BE2C (cell line): ENCODE results near the gene GFOD2.

Source experiments
- DNase-seq: peaks from one replicate; pipeline ENCODE4 v3.0.0-alpha.2; 2020
- H3K27me3 ChIP-seq: fragments of 250-450 bp; sonication (Bioruptor Pico); 2 replicates; pipeline ENCODE4 v1.5.1; 2020; ENCODE audit warnings: mild to moderate bottlenecking
- H3K36me3 ChIP-seq: fragments of 250-450 bp; sonication (Bioruptor Pico); 2 replicates; pipeline ENCODE4 v1.5.1; 2020; ENCODE audit warnings: mild to moderate bottlenecking
- H3K4me1 ChIP-seq: fragments of 250-450 bp; sonication (Bioruptor Pico); 2 replicates; pipeline ENCODE4 v1.5.1; 2020
- H3K4me3 ChIP-seq: 2 replicates; pipeline ENCODE4 v1.5.1; 2011; ENCODE audit warnings: low read depth, low read length
- H3K9me3 ChIP-seq: fragments of 250-450 bp; sonication (Bioruptor Pico); 2 replicates; pipeline ENCODE4 v1.5.1; 2020
- CTCF ChIP-seq: IDR thresholded peaks from 2 replicates; pipeline ENCODE4 v1.5.1; 2012; ENCODE audit warnings: mild to moderate bottlenecking, low read depth, low read length

The GFOD2 gene

GRCh38 chr16:67685388-67686112 lies 33.6 kb downstream of the GFOD2 start:
- H3K36me3 ChIP-seq: peaks cover 11% of the 10 kb centered on the region
- no peaks in the 10 kb centered on the region for H3K4me1 ChIP-seq
- no peak for TF ChIP-seq CTCF
- DNase-seq: no peak
- no peaks in the 10 kb centered on the region for H3K9me3 ChIP-seq
- H3K4me3 ChIP-seq: no peak overlapping the region
- no peaks in the 10 kb centered on the region for H3K27me3 ChIP-seq

GRCh38 chr16:67683767-67684166 lies 35.3 kb downstream of the GFOD2 start:
- DNase-seq: no peak
- H3K9me3 ChIP-seq: no peaks in the 10 kb centered on the region
- H3K4me1 ChIP-seq: no peaks in the 10 kb centered on the region
- H3K36me3 ChIP-seq: peaks cover 11% of the 10 kb centered on the region
- TF ChIP-seq CTCF: no peak
- no peaks in the 10 kb centered on the region for H3K27me3 ChIP-seq
- no peak overlapping the region for H3K4me3 ChIP-seq

GRCh38 chr16:67679935-67680897 lies 38.9 kb downstream of the GFOD2 start:
- Histone ChIP-seq H3K4me3 (no peak overlapping the region), H3K36me3 (peaks cover 11% of the 10 kb centered on the region), H3K27me3 (no peaks in the 10 kb centered on the region), H3K9me3 (no peaks in the 10 kb centered on the region), H3K4me1 (no peaks in the 10 kb centered on the region)
- DNase-seq: no peak
- no peak for TF ChIP-seq CTCF

- H3K4me1 ChIP-seq: peaks cover 4% of the 10 kb centered on the region
- DNase-seq: no peak
- no peak for TF ChIP-seq CTCF
- peaks cover 5% of the 10 kb centered on the region; the same call in 1 of the 2 replicates for H3K36me3 ChIP-seq
- H3K4me3 ChIP-seq: no peak overlapping the region
- no peaks in the 10 kb centered on the region for H3K9me3 ChIP-seq
- no peaks in the 10 kb centered on the region for H3K27me3 ChIP-seq
These were observed 40.6 kb downstream of the GFOD2 start for GRCh38 chr16:67678354-67679023.

- no peak for TF ChIP-seq CTCF
- H3K4me1 ChIP-seq: peaks cover 11% of the 10 kb centered on the region
These were observed 41.4 kb downstream of the GFOD2 start for GRCh38 chr16:67677712-67678111.

More at GRCh38 chr16:67677712-67678111, 41.4 kb downstream of the GFOD2 start:
- H3K9me3 ChIP-seq: no peaks in the 10 kb centered on the region
- H3K36me3 ChIP-seq: no peaks in the 10 kb centered on the region
- no peaks in the 10 kb centered on the region for H3K27me3 ChIP-seq
- no peak for DNase-seq
- no peak overlapping the region for H3K4me3 ChIP-seq
